Neural crest cell (in vitro differentiated cells): ENCODE results near the gene COL6A5. TPM values are rescaled to one million over a fixed set of nuclear protein-coding genes. Genes with fewer than 3 reads are reported as not detected.

Source experiments
- DNase-seq: peaks from one replicate; pipeline ENCODE4 v3.0.0; 2021; ENCODE audit warnings: low read depth, mixed read lengths, low spot score
- H3K27ac Mint-ChIP-seq: one replicate; pipeline ENCODE4 v1.8.0; 2021; ENCODE audit warnings: mild to moderate bottlenecking, mixed read lengths; ENCODE audit not compliant: unreplicated experiment
- H3K27me3 Mint-ChIP-seq: 2 replicates; pipeline ENCODE4 v1.8.0; 2021; ENCODE audit warnings: low read depth, mild to moderate bottlenecking, mixed read lengths
- H3K36me3 Mint-ChIP-seq: 2 replicates; pipeline ENCODE4 v1.8.0; 2021; ENCODE audit warnings: low read depth, mild to moderate bottlenecking, mixed read lengths
- H3K4me1 Mint-ChIP-seq: 2 replicates; pipeline ENCODE4 v1.8.0; 2021; ENCODE audit warnings: mixed read lengths
- H3K4me3 Mint-ChIP-seq: one replicate; pipeline ENCODE4 v1.8.0; 2021; ENCODE audit warnings: mild to moderate bottlenecking, mixed read lengths
- H3K9me3 Mint-ChIP-seq: 2 replicates; pipeline ENCODE4 v1.8.0; 2021; ENCODE audit warnings: mixed read lengths
- total RNA-seq: library from RNA; stranded (reverse); gene quantifications from 2 replicates; pipeline ENCODE4 v1.2.1, GENCODE V29; 2021
- TF ChIP-seq, protein P1 (sequence below): fragments of 200-600 bp; sonication (generic); conservative IDR thresholded peaks from 2 replicates; pipeline ENCODE4 v1.5.0; 2021; ENCODE audit warnings: antibody characterized with exemption, mild to moderate bottlenecking

The COL6A5 gene
- total RNA-seq, 1 donor from 2014 or later = not detected

DNA sequence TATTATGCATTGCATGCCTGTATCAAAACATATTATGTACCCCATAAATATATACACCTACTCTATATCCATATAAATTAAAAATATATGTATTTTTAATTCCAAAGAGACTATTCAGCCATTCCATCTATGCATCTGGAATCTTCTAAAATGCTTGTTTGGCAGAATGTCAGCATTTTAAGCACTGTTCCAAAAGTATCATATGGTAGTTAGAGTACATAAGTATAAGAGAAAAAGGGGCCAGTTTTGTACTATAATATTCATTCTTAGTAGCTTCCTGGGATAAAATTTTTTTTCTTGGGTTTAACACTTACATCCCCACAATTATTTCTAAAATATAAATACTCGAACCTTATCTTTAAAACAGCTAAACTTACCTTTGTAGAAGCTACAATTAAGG is 111.1 kb downstream of the COL6A5 start:
- TF ChIP-seq, protein P1, sequence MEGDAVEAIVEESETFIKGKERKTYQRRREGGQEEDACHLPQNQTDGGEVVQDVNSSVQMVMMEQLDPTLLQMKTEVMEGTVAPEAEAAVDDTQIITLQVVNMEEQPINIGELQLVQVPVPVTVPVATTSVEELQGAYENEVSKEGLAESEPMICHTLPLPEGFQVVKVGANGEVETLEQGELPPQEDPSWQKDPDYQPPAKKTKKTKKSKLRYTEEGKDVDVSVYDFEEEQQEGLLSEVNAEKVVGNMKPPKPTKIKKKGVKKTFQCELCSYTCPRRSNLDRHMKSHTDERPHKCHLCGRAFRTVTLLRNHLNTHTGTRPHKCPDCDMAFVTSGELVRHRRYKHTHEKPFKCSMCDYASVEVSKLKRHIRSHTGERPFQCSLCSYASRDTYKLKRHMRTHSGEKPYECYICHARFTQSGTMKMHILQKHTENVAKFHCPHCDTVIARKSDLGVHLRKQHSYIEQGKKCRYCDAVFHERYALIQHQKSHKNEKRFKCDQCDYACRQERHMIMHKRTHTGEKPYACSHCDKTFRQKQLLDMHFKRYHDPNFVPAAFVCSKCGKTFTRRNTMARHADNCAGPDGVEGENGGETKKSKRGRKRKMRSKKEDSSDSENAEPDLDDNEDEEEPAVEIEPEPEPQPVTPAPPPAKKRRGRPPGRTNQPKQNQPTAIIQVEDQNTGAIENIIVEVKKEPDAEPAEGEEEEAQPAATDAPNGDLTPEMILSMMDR = no peak
- peaks cover under 1% of the 10 kb centered on the region for H3K9me3 Mint-ChIP-seq
- no peak overlapping the region for H3K4me3 Mint-ChIP-seq
- H3K4me1 Mint-ChIP-seq = no peaks in the 10 kb centered on the region
- no peaks in the 10 kb centered on the region for H3K27me3 Mint-ChIP-seq
- DNase-seq = no peak
- H3K36me3 Mint-ChIP-seq = no peaks in the 10 kb centered on the region
- H3K27ac Mint-ChIP-seq = no peak overlapping the region

DNA sequence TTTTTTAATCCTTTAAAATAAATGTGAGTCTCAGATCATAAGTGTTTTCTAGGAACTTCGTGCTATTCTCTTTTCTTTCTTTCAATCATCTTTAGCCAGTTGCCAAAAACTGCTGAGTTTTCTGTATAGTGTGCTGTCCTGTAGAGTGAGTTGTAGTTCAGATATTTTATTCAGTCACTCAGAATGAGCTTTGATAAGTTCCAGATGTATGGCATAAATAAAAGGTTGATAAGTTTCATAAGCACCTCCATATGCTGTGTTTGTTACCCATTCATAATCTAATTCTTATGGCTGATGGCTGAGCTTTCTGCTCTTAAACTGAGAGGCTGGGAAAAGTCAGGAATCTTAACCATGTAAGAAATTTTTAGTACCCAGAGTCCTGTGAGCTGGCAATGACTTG is 112.2 kb downstream of the COL6A5 start:
- Mint-ChIP-seq H3K27me3 (no peaks in the 10 kb centered on the region), H3K4me1 (no peaks in the 10 kb centered on the region), H3K4me3 (no peak overlapping the region), H3K27ac (no peak overlapping the region), H3K9me3 (no peaks in the 10 kb centered on the region), H3K36me3 (no peaks in the 10 kb centered on the region)
- DNase-seq = no peak
- TF ChIP-seq, protein P1 = no peak

DNA sequence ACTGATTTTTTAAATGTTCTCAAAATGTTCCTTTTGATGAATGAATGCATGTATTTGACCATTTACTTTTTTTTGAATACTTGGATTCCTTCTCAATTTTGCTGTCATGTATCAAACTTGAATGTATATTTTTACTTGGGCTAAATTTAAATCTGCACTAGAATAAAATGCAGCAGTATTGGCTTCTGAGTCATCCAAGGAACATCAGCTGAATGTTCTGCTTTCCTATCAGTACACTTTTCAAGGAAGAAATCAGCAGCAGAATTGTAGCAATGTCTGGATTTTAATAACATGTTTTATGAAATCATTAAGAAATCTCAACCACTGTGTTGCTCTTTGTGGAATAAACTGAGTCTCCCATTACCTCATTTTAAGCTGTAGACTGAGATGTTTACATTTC is 114.5 kb downstream of the COL6A5 start:
- Mint-ChIP-seq H3K36me3 (no peaks in the 10 kb centered on the region), H3K27ac (no peak overlapping the region), H3K4me1 (no peaks in the 10 kb centered on the region), H3K27me3 (no peaks in the 10 kb centered on the region), H3K4me3 (no peak overlapping the region), H3K9me3 (no peaks in the 10 kb centered on the region)
- no peak for DNase-seq
- TF ChIP-seq, protein P1 = no peak

DNA sequence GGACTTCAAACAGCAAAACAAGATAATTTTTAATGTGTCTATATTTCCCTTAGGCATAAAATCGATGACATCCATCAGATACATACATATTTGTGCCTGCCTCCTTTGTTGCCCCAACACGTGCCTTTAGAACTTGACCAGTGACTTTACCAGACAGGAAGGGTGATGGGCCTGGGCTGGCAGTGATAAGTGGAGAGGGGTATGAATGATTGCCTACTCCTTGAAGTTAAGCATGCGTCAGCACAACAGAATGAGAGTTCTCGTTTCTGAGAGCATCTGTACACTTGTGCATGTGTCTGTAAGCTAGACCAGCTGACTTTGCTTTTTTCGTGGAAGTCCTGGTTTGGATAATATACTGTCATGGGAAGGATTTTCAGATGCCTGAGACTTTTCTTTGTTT is 116.6 kb downstream of the COL6A5 start:
- TF ChIP-seq, protein P1 = no peak
- no peaks in the 10 kb centered on the region for H3K4me1 Mint-ChIP-seq
- no peak overlapping the region for H3K27ac Mint-ChIP-seq
- no peak for DNase-seq
- H3K27me3 Mint-ChIP-seq = no peaks in the 10 kb centered on the region
- no peak overlapping the region for H3K4me3 Mint-ChIP-seq
- no peaks in the 10 kb centered on the region for H3K36me3 Mint-ChIP-seq
- H3K9me3 Mint-ChIP-seq = no peaks in the 10 kb centered on the region

DNA sequence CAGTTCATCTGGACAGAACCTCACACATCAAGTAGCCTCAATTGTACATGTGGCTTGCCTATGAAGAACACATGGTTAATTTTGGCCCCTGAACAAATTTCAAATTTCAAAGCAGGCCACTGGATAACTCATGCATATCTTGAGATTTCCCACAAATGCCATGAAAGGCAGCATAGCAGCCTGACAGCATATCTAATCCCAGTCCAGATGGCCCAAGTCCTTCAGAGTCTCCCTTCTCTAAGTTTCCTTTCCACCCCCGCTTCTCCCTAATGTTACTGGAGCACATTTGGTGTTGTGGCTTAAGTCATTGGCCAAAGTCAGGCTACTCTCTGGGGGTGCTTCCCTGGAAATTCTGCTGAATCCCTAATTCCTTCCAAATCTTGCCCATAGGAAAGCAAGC is 117.7 kb downstream of the COL6A5 start:
- H3K9me3 Mint-ChIP-seq = no peaks in the 10 kb centered on the region
- H3K4me1 Mint-ChIP-seq = no peaks in the 10 kb centered on the region
- H3K36me3 Mint-ChIP-seq = no peaks in the 10 kb centered on the region
- no peak overlapping the region for H3K4me3 Mint-ChIP-seq
- TF ChIP-seq, protein P1 = no peak
- no peak for DNase-seq
- H3K27ac Mint-ChIP-seq = no peak overlapping the region
- H3K27me3 Mint-ChIP-seq = no peaks in the 10 kb centered on the region

DNA sequence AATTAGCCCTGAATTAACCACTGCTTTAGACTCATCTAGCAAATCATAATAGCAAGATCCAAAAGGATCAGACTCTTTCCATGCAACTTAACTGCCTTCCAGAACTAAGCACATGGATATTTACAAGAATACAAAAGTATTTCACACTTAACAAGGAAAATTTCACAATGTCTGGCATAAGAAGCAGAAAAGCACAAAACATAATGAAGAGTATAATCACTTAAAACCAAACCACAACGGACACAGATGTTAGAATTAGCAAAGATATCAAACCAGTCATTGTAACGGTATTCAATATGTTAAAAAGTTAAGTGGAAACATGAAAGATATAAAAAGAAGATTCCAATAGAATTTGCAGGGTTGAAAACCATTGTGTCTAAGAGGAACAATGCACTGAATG is 120.0 kb downstream of the COL6A5 start:
- H3K4me3 Mint-ChIP-seq = no peak overlapping the region
- DNase-seq = no peak
- no peaks in the 10 kb centered on the region for H3K27me3 Mint-ChIP-seq
- TF ChIP-seq, protein P1 = no peak
- H3K4me1 Mint-ChIP-seq = peaks cover 5% of the 10 kb centered on the region
- H3K27ac Mint-ChIP-seq = no peak overlapping the region
- H3K36me3 Mint-ChIP-seq = no peaks in the 10 kb centered on the region
- H3K9me3 Mint-ChIP-seq = no peaks in the 10 kb centered on the region
